ENCODE measurements around the gene CDH26. TPM values are rescaled to one million over a fixed set of nuclear protein-coding genes. Genes with fewer than 3 reads are reported as not detected.

Gene CDH26
- total RNA-seq, 4 donors from 2014 or later: 1.7 to 4.0 (median 3.5) TPM

DNA sequence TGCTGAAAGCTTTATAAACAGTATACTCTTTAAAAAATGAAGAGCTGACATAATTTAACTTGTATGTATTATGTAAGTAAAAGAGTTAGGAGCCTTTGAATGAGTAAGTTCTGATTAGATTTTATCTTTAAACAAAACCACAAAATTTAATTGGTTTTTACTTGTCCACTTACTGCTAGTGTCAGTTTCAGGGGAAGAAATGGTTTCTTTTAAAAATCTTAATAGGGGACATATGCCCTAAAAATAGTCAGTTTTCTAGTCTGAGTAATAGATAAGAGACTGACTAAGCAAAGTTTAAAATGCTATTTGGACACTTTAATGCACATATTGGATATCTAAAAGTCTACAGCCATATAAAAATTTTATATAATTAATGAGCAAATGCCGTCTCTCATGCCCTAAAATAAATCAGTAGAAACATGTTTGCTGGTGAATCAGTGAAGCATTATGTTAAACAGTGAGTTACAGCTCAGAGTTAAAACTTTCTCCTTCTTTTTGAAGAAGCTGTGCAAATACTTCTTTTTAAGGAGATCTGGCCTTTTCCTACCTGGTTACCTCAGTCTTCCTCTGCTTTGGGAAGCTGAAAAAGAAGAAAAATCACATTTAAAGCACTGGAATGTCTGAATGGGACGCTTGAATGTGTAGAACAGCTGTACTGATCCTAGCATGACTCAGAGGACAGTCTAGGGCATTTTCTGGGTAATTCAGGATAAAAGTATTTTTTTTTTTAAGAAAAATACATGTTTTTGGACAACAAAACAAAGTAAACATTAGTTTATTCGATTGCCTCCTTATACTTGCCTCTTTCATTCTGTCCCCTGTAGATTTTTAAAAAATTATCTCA lies 55.3 kb downstream of the CDH26 start:
- TF ChIP-seq CTCF (IDR thresholded peaks at IDR 0.05; ENCODE audit: low read depth): no peak

DNA sequence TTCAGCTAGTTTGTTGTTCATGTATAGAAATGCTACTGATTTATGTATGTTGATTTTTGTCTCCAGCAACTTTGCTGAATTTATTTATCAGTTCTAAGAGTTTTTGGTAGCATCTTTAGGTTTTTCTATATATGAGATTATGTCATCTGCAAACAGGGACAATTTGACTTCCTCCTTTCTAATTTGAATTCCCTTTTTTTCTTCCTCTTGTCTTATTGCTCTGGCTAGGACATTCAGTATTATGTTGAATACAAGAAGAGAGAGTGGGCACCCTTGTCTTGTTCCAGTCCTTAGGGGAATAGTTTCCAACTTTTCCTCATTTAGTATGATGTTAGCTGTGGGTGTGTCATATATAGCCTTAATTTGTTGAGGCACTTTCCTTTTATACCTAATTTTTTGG lies 58.2 kb downstream of the CDH26 start:
- no peak for TF ChIP-seq CTCF (IDR thresholded peaks at IDR 0.05; ENCODE audit: low read depth)

DNA sequence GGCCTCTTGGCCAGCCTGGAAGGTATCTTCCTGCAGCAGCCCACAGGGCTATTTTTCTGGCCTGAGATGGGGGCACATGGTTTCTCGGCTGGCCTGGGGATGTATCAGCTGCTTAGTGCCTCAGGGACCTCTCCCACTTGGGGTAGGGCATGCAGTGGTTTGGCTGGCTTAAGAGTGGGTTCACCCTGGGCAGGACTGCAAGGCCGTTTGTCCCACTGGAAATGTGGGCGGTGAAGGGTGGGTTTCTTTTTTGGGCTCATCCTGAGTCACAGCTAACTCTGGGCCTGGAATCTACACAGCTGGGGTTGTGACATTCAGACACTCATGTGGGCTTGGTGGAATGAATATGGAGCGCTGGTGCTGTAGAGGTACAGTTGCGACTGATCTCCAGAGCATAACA lies 62.0 kb downstream of the CDH26 start:
- no peak for TF ChIP-seq CTCF (IDR thresholded peaks at IDR 0.05; ENCODE audit: low read depth)

- no peak for TF ChIP-seq CTCF (IDR thresholded peaks at IDR 0.05; ENCODE audit: low read depth)
Measured at GRCh38 chr20:60021104-60021503, 62.9 kb downstream of the CDH26 start.

- no peak for TF ChIP-seq CTCF (IDR thresholded peaks at IDR 0.05; ENCODE audit: low read depth)
Measured at GRCh38 chr20:60022849-60023248, 64.6 kb downstream of the CDH26 start.

- no peak for TF ChIP-seq CTCF (IDR thresholded peaks at IDR 0.05; ENCODE audit: low read depth)
Measured at GRCh38 chr20:60024245-60024644, 66.0 kb downstream of the CDH26 start.

DNA sequence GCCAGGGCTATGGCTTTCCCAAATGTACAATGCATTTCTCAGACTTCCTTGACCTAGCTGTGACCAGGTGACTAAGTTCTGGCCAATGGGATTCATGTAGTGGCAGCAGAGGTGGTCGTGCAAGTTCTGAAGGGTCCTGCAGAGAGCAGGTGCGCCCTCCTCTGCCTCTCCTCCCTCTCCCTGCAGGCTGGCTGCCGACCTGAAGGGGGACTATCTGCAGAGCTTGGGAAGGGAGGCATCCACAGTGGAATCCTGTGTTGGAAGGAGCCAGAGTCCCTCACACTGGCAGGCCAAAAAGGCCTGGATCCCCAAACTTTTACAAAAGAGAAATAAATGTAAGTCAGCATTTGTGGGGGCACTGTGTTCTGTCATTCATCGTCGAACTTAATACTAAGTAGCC lies 66.6 kb downstream of the CDH26 start:
- no peak for TF ChIP-seq CTCF (IDR thresholded peaks at IDR 0.05; ENCODE audit: low read depth)

All from subcutaneous adipose tissue (tissue), 4 donors.